Inferior parietal cortex (tissue), 1 donor: ENCODE data around the gene PLPPR1.
A peak's percentile ranks its signal among the peaks of the same experiment; 100 is the strongest.
"Not testable (repeated sequence)": the region's sequence is repeated elsewhere in the genome, so short reads cannot be mapped to it uniquely, and the experiment has no call there.

Experiments
- DNase-seq: peaks from one replicate; pipeline ENCODE4 v3.0.0-alpha.2; 2016; ENCODE audit errors: extremely low spot score

The PLPPR1 gene

DNA sequence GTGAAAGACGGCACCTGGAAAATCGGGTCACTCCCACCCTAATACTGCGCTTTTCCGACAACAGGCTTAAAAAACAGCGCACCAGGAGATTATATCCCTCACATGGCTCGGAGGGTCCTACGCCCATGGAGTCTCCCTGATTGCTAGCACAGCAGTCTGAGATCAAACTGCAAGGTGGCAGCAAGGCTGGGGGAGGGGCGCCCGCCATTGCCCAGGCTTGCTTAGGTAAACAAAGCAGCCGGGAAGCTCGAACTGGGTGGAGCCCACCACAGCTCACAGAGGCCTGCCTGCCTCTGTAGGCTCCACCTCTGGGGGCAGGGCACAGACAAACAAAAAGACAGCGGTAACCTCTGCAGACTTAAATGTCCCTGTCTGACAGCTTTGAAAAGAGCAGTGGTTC lies 262.5 kb downstream of the PLPPR1 start:
- DNase-seq: not testable (repeated sequence)

DNA sequence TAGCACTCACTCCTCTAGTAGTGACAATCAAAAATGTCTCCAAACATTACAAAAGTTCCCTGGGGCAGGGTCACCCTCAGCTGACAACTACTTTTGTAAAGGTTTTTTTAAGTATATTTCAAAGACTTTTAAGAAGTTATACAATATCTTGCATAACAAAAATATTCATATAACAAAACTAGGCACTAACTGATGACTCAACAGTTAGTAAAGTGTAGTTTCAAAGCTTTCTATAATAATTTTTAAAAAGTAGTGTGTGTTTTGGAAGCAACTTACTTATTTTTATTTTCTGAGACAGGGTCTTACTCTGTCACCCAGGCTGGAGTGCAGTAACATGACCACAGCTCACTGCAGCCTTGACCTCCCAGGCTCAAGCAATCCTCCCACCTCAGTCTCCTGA lies 271.4 kb downstream of the PLPPR1 start:
- no peak for DNase-seq

DNA sequence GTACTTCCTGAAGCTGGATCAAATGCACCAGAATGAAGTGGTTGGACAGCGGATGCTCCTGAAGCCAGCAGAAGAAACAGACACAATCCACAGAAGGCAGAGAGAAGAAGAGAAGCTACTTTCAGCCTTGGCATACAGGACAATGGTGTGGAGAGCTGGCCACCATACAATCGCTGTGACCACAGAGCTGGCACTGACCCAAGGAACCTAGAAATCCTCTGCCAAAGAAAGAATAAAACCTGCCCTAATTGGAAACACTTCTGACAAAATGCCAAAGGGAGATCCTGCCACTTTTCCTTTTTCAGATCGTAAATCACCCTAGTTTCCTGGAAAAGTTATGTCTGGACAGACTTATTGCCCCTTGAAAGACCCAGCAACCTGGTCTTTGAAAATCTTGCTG lies 278.5 kb downstream of the PLPPR1 start:
- no peak for DNase-seq

DNA sequence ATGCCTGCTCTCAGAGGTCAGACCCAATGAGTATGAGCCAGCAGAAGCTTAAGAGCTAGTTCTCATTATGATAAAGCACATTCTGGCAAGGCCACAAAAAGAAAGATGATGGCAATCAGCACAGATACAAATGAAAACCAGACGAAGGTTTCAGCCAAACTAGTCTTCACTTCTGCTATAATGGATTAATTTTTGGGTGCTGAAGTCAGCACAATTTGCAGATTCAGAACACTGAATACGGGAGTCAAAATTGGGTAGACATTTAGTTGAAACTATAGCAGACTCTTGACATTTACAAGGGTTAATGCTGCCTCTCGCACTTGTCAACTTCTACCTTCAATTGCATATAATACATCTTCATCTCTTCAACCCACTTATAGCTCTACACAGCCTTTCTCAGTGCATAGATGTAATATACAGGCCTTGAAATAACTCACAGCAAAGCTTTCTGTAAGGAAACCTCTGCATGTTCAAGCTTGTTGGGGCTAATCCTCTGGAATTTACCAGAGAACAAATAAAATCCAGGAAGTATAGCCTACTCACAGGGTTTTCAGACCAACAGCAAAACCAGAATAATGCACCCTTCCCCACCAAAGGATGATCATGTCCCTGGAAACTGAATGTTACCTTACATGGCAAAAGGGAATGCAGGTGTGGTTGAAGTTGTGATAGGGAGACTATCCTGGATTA lies 279.1 kb downstream of the PLPPR1 start:
- DNase-seq: no peak

DNA sequence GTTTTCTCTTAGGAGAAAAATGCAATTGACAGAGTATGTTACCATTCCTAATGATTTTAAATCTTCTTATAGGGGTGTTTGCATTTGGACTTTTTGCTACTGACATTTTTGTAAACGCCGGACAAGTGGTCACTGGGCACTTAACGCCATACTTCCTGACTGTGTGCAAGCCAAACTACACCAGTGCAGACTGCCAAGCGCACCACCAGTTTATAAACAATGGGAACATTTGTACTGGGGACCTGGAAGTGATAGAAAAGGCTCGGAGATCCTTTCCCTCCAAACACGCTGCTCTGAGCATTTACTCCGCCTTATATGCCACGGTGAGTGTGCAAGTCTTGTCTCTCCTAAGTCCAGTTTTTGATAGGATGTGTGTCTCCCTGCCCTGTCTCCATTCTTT lies 280.6 kb downstream of the PLPPR1 start:
- DNase-seq: no peak

DNA sequence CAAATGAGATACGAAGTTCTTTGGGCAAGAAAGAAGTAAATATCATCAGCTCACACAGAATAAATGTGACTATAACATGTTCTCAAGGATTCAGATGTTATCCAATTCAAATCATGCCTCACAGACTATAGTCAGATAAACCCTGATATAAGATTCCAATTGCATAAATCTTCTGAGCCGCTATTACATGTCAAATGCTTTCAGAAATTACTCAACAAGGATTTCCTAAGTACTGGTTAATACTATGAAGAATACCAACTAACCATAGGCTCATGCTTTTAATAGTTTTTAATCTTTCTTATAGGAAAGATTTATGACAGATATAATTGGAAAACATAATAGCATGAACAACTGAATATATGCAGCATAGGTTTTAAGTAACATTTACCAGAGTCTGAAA lies 282.7 kb downstream of the PLPPR1 start:
- DNase-seq: no peak

DNA sequence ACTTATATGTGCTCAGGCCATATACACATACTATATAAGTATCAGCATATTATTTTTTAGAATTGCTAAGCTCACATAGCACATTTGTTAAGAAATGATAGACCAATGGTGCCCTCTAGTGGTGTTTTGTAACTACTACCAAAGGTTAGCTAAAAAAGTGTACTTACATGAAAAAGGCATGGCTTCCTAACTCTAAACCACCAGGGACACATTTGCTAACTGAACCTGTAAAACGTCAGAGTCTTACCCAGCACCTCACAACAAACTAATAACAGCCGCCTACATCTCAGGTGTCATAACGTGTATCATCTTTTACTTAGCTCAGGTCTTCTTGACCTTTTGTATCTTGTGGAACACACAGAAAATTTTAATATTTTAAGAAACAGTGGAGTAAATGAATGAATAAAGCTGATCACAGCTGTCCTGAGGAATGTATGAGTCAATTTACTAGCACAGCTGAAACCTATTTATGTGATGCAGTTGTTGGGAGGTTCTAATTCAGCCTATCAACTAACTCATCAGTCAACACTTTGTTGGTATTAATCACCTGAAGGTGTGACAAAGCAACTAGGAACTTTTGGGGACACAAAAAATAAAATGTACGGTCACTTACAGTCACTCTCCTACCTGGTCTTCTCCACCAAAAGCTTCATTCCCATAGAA lies 283.4 kb downstream of the PLPPR1 start:
- peak; percentile 95 for DNase-seq

DNA sequence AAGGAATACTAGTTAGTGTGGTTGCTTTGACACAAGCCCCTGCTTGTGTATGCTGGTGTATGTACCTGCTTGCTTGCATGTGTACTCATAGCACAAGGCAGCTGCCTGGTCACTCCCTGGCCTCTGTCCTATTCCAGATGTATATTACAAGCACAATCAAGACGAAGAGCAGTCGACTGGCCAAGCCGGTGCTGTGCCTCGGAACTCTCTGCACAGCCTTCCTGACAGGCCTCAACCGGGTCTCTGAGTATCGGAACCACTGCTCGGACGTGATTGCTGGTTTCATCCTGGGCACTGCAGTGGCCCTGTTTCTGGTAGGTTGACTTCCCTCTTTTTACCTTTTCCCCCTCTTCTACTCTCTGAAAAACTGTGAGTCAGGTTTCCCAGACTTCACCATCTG lies 284.1 kb downstream of the PLPPR1 start:
- DNase-seq: no peak

DNA sequence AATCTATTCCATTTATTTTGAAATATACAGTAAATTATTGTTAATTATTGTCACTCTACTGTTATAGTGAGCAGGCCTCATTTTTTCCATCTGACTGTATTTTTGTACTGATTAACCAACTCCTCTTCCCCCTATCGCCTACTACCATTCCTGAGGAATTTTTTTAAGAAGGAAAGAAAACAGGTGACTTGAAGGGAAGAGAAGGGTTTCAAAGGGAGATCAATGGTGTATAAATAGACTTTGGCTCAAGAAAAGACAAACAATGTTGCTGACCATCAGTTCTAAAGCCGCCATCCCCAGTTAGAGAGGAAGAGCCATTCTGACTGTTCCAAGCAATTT lies 286.6 kb downstream of the PLPPR1 start:
- no peak for DNase-seq

DNA sequence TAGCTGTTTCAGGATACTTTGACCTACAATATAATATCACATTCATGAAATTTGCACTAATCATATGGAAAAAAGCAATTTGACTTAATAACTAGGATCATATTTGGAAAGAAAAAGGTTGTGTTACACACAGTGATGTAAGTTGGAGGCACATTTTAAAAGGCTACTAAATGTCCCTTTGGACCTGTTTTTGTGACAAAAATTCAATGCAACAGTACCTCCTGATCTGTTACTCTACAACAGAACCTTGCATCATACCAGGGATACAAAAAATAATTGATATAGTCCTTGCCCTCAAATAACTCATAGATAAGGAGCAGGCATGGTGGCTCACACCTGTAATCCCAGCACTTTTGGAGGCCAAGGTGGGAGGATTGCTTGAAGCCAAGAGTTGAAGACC lies 289.2 kb downstream of the PLPPR1 start:
- DNase-seq: no peak

DNA sequence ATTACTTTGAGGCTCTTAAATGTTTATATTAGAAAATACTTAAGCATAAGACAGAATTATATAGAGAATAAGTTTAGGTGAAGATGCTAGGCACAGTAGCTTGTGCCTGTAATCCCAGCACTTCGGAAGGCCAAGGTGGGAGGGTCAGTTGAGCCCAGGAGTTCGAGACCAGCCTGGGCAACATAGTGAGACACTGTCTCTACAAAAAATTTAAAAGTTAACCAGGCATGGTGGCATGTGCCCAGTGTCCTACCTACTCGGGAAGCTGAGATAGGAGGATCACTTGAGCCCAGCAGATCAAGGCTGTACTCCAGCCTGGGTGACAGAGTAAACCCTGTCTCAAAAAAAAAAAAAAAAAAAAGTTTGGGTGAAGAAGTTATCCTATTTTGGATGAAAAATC lies 294.6 kb downstream of the PLPPR1 start:
- DNase-seq: no peak

DNA sequence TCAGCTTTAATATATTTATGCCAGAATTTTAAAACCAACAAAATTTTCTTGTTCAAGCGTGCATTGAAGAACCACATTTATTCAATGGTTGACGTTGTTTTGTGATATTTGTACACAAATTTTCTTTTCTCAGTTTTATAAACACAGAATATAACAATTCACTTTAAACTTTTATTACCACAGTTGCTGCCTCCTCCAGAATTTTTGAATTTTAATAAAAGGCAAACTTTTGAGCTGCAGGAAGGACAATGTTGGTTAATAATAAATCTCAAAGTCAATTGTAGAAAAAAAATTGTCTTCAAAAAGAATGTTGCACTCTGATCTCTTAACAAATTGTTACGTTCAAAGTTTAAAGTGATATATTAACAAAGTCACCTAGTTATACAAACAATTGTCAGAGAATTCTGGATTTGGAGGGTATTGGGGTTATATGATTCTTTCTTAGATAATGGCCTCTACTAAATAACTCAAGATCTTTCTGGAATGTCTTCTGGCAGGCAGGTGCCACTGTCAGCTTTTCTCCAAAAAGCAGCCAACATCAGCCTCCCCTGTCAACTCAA lies 295.8 kb downstream of the PLPPR1 start:
- no peak for DNase-seq

DNA sequence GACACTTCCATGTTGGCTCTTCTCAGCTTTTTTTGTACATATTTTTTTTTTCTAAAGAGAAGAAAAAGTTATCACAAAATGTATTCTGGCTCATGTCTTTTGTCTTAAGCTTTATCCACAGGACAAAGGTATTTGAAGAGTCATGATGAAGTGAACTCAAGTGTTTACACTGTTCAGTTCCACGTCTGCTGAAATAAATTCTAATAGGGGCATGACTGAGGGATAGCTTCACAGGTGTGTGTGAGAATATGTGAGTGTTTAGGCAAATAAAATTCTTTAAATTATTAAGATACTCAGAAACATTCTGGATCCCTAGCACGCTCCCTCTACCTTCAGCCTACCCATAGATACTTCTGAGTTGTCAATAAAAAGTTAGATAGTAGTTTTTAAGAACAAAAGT lies 296.5 kb downstream of the PLPPR1 start:
- DNase-seq: no peak

DNA sequence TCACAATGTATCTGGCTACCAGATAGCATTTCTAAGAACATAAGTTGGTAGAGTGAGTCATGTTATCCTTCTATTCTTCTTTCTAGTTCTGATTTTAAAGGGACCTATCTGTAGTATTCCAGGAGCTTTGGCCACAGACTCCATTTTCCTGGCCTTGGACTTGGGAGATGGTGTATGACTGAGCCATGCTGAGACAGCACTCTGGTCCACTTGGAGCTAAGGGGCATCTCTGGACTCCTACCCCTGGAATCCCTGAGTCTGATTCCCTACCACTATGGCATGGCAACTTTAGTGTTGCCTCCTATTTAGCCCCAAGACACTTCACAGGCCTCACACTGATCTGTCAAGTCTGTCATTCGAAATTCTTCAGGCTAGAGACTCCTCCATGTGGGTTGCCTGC lies 297.5 kb downstream of the PLPPR1 start:
- DNase-seq: no peak

DNA sequence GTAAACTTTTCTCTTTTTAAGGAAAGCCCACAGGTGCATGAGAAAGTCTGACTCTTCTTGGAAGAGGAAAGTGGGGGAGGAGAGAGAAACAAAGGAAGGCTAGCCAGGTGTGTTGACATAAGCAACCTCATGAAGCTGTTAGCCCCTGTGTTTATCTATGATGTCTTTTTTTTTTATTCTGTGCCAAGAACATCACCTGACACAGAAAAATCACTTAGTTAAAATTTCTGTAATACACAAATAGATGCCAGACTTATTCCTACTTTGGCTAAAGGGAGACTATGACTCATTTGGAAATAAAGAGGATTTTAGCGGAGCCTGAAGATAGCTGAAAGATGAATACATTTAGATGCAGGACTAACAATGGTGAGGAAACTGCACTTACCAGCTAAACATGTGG lies 298.0 kb downstream of the PLPPR1 start:
- no peak for DNase-seq

DNA sequence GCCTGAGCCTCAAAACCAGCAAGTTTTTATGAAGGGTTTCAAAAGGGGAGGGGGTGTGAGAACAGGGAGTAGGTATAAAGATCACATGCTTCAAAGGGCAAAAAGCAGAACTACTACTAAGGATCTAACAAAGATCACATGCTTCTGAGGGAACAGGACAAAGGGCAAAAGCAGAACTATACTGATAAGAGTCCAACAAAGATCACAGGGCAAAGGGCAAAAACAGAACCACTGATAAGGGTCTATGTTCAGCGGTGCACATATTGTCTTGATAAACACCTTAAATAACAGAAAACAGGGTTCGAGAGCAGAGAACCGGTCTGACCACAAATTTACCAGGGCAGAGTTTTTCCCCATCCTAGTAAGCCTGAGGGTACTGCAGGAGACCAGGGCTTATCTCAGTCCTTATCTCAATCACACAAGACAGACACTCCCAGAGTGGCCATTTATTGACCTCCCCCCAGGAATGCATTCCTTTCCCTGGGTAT lies 298.9 kb downstream of the PLPPR1 start:
- not testable (repeated sequence) for DNase-seq

DNA sequence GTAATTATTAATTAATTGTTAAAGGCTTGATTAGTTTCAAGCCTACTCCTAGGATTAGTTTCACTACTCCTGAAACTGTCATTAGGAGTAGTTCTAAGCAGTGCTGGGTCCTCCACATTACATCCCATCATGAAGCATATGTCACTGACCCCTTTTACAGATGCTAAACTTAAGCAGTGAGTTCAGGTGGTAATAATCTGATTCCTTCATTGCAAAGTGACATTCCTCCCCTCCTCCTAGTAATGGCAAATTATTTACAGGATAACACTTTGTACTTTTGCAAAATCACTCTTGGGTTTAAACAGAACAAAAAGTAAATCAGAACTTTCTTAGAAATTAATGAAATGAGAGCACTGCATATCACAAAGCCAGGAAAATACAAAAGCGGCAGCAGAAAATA lies 303.8 kb downstream of the PLPPR1 start:
- DNase-seq: no peak

DNA sequence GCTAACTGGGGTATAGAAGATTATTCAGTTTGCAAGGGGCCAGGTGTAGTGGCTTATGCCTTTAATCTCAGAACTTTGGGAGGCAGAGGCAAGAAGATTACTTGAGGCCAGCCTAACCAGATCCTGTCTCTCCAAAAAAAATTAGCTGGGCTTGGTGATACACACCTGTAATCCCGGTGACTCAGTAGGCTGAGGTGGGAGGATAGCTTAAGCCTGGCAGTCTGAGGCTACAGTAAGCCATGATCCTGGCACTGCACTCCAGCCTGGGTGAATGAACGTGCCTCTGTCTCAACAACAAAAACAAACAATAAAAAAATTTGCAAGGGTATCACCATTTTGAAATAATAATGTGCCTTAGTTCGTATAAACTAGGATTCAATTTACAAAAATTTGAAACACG lies 305.0 kb downstream of the PLPPR1 start:
- no peak for DNase-seq

DNA sequence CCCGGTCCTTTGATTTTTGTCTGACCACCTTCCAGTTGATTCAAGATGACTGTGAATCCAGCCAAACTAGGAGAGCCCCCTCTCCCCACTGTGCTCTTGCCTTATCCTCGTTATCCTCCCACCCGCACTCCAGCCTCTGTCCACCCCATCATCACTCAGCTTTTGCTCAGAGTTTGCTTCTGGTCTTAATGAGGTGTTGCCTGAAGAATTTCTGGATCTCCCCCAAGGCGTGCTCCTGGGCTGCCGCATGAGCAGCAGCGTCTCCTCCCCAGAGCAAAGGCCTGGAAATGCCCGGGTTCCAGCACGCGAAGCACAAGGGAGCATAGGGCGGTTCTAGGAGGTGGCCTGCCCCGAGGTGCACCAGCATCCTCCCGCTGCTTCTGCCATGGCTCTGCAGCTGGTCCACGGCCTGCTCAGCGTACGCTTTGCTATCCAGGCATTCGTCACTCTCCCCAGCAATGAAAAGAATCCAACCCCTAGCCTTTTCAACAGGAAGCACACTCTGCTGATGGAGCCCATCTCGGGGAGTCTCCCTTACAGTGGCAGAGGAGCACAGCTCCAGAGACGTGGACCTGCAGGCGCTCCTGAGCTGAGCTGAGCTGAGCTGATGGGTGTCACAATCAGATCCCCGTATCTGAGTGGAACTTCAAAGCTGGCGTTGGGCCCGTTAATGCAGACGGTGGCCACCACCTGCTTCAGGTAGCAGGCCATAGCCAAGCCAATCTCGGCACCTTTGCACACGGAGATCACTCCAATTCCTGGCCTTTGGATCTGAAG lies 305.6 kb downstream of the PLPPR1 start:
- DNase-seq: no peak

DNA sequence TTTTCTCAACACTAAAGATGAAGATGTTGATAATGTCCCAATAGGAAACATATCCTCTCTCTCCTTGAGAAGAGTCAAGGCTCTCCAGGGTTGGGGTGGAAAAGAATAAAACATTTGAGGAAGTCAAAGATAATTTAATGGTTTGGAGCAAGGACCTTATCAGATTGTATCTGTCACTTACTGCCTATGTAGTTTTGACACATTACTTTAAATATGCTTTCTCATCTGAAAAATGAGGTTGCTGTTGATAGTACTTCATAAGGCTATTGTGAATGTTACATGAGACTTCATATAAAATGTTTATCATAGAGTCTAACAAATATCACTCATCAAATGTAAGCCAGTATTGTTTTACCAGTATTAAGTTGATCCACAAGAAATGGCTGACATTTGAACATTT lies 307.6 kb downstream of the PLPPR1 start:
- no peak for DNase-seq

DNA sequence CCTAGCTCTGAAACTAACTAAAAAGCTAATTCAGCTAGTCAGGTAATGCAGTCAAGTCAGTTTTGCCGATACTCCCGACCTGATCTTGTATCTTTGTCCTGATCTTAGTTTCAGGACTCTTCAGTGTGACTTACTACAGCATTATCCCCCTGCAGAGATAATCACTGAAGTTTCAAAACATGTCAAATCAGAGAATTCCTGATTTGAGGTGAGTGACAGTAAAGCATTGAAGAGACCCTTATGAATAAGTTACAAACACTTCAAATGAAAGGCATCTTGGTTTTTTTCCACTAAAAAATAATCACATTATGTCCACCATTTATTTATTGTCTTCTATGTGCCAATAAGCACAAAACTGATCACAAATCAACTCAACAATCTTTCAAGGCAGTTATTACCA lies 308.7 kb downstream of the PLPPR1 start:
- no peak for DNase-seq

DNA sequence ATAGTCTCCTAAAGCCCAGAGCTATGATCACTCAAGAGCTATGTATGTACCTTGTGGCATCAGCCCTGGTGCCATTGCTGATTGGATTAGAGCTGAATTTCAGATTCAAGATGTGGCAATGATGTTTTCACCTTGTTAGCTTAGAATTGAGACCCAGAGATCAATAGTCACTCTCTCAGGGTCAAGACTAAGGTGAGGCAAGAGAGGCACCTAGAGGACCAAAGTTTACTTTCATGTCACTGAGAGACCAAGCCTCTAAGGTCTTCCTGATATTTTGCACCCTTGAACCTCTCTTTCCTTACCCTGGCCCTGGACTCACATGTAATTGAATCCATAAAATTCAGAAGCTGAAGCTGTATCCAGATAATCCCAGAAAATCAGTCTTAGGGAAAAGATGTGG lies 313.4 kb downstream of the PLPPR1 start:
- no peak for DNase-seq

DNA sequence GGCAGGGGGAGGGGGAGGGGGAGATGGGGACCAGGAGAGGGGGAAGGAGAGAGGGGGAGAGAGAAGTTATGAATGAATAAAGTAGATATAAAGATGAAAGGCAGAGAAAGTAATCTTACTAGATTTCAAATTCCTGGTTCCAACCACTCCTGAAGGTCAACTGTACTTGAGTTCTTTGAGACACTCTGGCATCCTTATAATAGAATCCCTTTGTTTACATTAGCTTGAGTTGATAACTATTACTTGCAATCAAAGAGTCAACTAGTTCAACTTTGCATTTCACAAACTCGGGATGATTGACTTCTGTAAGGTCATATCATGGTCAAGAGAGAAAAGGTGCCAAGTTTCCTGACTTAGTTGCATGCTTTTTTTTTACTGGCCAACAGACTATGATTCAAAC lies 314.1 kb downstream of the PLPPR1 start:
- no peak for DNase-seq
